HepG2 (cell line): Measurements from ENCODE around the gene GCLC. TPM values are rescaled to one million over a fixed set of nuclear protein-coding genes. Genes with fewer than 3 reads are reported as not detected.

Experiments
- ERF ChIP-seq: IDR thresholded peaks from 2 replicates; pipeline ENCODE4 v1.6.1; 2018; ENCODE audit warnings: missing biosample characterization, missing genetic modification reagents
- MEIS1 ChIP-seq: sonication (generic); formaldehyde crosslinking; IDR thresholded peaks from 2 replicates; pipeline ENCODE4 v1.9.0; 2021; ENCODE audit warnings: mild to moderate bottlenecking, missing genetic modification reagents, moderate library complexity, borderline replicate concordance
- TP53 ChIP-seq: sonication (generic); formaldehyde crosslinking; conservative IDR thresholded peaks from 2 replicates; pipeline ENCODE4 v1.4.0; 2020; ENCODE audit warnings: missing genetic modification reagents
- ZFAT ChIP-seq: sonication (generic); formaldehyde crosslinking; conservative IDR thresholded peaks from 2 replicates; pipeline ENCODE4 v1.8.1; 2023; ENCODE audit warnings: missing genetic modification reagents, inconsistent platforms
- ZNF543 ChIP-seq: sonication (generic); formaldehyde crosslinking; IDR thresholded peaks from 2 replicates; pipeline ENCODE4 v1.4.0; 2020; ENCODE audit warnings: mild to moderate bottlenecking, missing genetic modification reagents
- polyA plus RNA-seq, 8 experiments: library from polyadenylated mRNA; depleted of rRNA in 3 of 8; stranded (reverse) in 7 of 8; unstranded in 1 of 8; fragments of >200 nt; fragmentation: Illumina TruSeq in 4 of 8; extraction: Trizol in 4 of 8; gene quantifications; 2 replicates each; pipeline versions ENCODE4 v1.2.1 to v1.2.3, GENCODE V29; 2011 to 2016; ENCODE audit warnings: low read depth in 4 of 8, missing spikeins in 1 of 8, mixed read lengths in 1 of 8; ENCODE audit not compliant: insufficient read depth in 1 of 8
- total RNA-seq, 5 experiments: library from RNA; depleted of rRNA; stranded (reverse); fragments of >200 nt; fragmentation: Illumina TruSeq; extraction: Trizol; gene quantifications; 2 replicates each; pipeline ENCODE4 v1.2.3, GENCODE V29; 2016; ENCODE audit warnings: low read depth in 1 of 5
- TF ChIP-seq, protein P1 (sequence below): sonication (generic); formaldehyde crosslinking; IDR thresholded peaks from 2 replicates; pipeline ENCODE4 v1.9.0; 2021; ENCODE audit warnings: mild to moderate bottlenecking, missing genetic modification reagents
- TF ChIP-seq, protein P2 (sequence below): sonication (generic); formaldehyde crosslinking; IDR thresholded peaks from 2 replicates; pipeline ENCODE4 v1.5.0; 2020; ENCODE audit warnings: missing genetic modification reagents, mild to moderate bottlenecking, borderline replicate concordance
- TF ChIP-seq, protein P3 (sequence below): sonication (generic); formaldehyde crosslinking; IDR thresholded peaks from 2 replicates; pipeline ENCODE4 v1.5.1; 2020; ENCODE audit warnings: mild to moderate bottlenecking, missing genetic modification reagents, borderline replicate concordance

GCLC gene
- total and polyA plus RNA-seq, 2 of the 13 experiments (the other 11 are each of a cell fraction or from before 2014, with no cell fraction given), result 35.3 to 84.6 TPM

DNA sequence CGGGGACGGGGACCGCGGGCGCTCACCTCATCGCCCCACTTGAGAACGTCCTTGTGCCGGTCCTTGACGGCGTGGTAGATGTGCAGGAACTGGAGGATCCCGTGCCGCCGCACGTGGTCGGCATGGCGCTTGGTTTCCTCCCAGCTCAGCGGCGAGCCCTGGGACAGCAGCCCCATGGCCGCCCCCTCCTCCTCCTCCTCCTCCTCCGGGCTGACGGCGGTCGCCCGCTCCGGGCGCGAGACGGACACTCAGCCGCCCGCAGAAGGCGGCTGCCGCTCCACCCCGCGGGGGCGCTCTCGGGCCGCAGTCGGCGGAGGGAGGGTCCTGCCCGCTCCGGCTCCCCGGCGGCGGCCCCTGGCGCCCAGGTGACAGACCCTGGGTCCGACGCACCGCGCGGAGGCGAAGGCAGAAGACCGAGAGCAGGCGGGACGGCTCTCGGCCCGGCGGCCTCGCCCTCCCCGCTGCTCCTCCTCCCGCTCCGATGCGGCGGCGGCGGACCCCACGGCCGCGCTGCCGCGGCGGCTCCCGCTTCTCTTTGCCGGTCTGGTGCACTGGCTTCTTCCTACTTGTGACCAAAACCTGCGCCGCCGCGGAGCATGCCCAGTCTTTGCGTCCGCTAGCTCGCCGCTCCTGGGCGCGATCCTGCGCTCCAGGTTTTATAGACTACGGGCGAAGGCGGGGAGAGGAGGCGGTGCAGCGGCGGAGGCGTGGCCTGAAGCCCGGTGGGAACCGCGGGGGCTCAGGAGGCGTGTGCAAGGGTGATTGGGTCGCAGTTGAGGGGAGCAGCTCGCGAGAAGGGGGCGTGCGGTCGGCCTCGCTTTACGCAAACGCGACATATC is at the start of gene GCLC (continued):
- TF ChIP-seq, protein P1, sequence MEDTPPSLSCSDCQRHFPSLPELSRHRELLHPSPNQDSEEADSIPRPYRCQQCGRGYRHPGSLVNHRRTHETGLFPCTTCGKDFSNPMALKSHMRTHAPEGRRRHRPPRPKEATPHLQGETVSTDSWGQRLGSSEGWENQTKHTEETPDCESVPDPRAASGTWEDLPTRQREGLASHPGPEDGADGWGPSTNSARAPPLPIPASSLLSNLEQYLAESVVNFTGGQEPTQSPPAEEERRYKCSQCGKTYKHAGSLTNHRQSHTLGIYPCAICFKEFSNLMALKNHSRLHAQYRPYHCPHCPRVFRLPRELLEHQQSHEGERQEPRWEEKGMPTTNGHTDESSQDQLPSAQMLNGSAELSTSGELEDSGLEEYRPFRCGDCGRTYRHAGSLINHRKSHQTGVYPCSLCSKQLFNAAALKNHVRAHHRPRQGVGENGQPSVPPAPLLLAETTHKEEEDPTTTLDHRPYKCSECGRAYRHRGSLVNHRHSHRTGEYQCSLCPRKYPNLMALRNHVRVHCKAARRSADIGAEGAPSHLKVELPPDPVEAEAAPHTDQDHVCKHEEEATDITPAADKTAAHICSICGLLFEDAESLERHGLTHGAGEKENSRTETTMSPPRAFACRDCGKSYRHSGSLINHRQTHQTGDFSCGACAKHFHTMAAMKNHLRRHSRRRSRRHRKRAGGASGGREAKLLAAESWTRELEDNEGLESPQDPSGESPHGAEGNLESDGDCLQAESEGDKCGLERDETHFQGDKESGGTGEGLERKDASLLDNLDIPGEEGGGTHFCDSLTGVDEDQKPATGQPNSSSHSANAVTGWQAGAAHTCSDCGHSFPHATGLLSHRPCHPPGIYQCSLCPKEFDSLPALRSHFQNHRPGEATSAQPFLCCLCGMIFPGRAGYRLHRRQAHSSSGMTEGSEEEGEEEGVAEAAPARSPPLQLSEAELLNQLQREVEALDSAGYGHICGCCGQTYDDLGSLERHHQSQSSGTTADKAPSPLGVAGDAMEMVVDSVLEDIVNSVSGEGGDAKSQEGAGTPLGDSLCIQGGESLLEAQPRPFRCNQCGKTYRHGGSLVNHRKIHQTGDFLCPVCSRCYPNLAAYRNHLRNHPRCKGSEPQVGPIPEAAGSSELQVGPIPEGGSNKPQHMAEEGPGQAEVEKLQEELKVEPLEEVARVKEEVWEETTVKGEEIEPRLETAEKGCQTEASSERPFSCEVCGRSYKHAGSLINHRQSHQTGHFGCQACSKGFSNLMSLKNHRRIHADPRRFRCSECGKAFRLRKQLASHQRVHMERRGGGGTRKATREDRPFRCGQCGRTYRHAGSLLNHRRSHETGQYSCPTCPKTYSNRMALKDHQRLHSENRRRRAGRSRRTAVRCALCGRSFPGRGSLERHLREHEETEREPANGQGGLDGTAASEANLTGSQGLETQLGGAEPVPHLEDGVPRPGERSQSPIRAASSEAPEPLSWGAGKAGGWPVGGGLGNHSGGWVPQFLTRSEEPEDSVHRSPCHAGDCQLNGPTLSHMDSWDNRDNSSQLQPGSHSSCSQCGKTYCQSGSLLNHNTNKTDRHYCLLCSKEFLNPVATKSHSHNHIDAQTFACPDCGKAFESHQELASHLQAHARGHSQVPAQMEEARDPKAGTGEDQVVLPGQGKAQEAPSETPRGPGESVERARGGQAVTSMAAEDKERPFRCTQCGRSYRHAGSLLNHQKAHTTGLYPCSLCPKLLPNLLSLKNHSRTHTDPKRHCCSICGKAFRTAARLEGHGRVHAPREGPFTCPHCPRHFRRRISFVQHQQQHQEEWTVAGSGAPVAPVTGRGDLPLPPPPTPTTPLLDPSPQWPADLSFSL (CRISPR knock-in tag), result no peak; the same call in 1 of the 2 replicates
- TF ChIP-seq ZNF543 (peak; percentile 75), MEIS1 (CRISPR knock-in tag) (no peak; the same call in 1 of the 2 replicates), ZFAT (CRISPR knock-in tag) (no peak; the same call in 1 of the 2 replicates), ERF (peak; percentile 88), TP53 (CRISPR knock-in tag) (peak; percentile 80; the same call in 1 of the 2 replicates)
- TF ChIP-seq, protein P2, sequence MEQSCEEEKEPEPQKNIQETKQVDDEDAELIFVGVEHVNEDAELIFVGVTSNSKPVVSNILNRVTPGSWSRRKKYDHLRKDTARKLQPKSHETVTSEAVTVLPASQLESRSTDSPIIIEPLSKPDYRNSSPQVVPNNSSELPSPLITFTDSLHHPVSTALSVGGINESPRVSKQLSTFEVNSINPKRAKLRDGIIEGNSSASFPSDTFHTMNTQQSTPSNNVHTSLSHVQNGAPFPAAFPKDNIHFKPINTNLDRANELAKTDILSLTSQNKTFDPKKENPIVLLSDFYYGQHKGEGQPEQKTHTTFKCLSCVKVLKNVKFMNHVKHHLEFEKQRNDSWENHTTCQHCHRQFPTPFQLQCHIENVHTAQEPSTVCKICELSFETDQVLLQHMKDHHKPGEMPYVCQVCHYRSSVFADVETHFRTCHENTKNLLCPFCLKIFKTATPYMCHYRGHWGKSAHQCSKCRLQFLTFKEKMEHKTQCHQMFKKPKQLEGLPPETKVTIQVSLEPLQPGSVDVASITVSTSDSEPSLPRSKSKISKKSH (CRISPR knock-in tag), result peak; percentile 86
- TF ChIP-seq, protein P3, sequence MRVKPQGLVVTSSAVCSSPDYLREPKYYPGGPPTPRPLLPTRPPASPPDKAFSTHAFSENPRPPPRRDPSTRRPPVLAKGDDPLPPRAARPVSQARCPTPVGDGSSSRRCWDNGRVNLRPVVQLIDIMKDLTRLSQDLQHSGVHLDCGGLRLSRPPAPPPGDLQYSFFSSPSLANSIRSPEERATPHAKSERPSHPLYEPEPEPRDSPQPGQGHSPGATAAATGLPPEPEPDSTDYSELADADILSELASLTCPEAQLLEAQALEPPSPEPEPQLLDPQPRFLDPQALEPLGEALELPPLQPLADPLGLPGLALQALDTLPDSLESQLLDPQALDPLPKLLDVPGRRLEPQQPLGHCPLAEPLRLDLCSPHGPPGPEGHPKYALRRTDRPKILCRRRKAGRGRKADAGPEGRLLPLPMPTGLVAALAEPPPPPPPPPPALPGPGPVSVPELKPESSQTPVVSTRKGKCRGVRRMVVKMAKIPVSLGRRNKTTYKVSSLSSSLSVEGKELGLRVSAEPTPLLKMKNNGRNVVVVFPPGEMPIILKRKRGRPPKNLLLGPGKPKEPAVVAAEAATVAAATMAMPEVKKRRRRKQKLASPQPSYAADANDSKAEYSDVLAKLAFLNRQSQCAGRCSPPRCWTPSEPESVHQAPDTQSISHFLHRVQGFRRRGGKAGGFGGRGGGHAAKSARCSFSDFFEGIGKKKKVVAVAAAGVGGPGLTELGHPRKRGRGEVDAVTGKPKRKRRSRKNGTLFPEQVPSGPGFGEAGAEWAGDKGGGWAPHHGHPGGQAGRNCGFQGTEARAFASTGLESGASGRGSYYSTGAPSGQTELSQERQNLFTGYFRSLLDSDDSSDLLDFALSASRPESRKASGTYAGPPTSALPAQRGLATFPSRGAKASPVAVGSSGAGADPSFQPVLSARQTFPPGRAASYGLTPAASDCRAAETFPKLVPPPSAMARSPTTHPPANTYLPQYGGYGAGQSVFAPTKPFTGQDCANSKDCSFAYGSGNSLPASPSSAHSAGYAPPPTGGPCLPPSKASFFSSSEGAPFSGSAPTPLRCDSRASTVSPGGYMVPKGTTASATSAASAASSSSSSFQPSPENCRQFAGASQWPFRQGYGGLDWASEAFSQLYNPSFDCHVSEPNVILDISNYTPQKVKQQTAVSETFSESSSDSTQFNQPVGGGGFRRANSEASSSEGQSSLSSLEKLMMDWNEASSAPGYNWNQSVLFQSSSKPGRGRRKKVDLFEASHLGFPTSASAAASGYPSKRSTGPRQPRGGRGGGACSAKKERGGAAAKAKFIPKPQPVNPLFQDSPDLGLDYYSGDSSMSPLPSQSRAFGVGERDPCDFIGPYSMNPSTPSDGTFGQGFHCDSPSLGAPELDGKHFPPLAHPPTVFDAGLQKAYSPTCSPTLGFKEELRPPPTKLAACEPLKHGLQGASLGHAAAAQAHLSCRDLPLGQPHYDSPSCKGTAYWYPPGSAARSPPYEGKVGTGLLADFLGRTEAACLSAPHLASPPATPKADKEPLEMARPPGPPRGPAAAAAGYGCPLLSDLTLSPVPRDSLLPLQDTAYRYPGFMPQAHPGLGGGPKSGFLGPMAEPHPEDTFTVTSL, result 0 out of 2 replicates have a peak, but pooled peaks have one; percentile 16
